Central memory CD8-positive, alpha-beta T cell (primary cell): ENCODE measurements around the gene RORC.
"Not testable (repeated sequence)": the region's sequence is repeated elsewhere in the genome, so short reads cannot be mapped to it uniquely, and the experiment has no call there.

Source experiments
- ATAC-seq: fragments of 150-1000 bp; cut with Tn5 transposase; replicated peaks from 2 replicates; pipeline ENCODE4 v1.10.0; 2022; ENCODE audit warnings: mild to moderate bottlenecking, moderate FRiP score, moderate number of reproducible peaks; ENCODE audit not compliant: poor library complexity, severe bottlenecking; ENCODE audit errors: extremely low read depth
- DNase-seq, 2 donors: peaks; one replicate each; pipeline ENCODE4 v3.0.0; 2021; ENCODE audit warnings: low spot score in 2 of 2
- H3K27ac Mint-ChIP-seq: one replicate; pipeline ENCODE4 v1.8.0; 2022; ENCODE audit warnings: low read depth, mild to moderate bottlenecking, moderate library complexity, mixed read lengths
- H3K27me3 Mint-ChIP-seq: one replicate; pipeline ENCODE4 v1.8.0; 2022; ENCODE audit warnings: mixed read lengths
- H3K36me3 Mint-ChIP-seq: one replicate; pipeline ENCODE4 v1.8.0; 2022; ENCODE audit warnings: mild to moderate bottlenecking, moderate library complexity, mixed read lengths; ENCODE audit not compliant: insufficient read depth
- H3K4me1 Mint-ChIP-seq: one replicate; pipeline ENCODE4 v1.8.0; 2022; ENCODE audit warnings: mixed read lengths
- H3K4me3 Mint-ChIP-seq: one replicate; pipeline ENCODE4 v1.8.0; 2022; ENCODE audit warnings: mild to moderate bottlenecking, moderate library complexity, mixed read lengths
- H3K9me3 Mint-ChIP-seq: one replicate; pipeline ENCODE4 v1.8.0; 2022; ENCODE audit warnings: mixed read lengths

The RORC gene

GRCh38 chr1:151787689-151788088, 43.9 kb downstream of the RORC start:
- no peak overlapping the region for H3K27ac Mint-ChIP-seq
- DNase-seq (no peak), ATAC-seq (no peak)
- no peak overlapping the region for H3K4me3 Mint-ChIP-seq
- H3K27me3 Mint-ChIP-seq = no peaks in the 10 kb centered on the region
- H3K9me3 Mint-ChIP-seq = no peaks in the 10 kb centered on the region
- H3K36me3 Mint-ChIP-seq = peaks cover 12% of the 10 kb centered on the region
- peaks cover 31% of the 10 kb centered on the region for H3K4me1 Mint-ChIP-seq

GRCh38 chr1:151783796-151784195, 47.8 kb downstream of the RORC start:
- ATAC-seq = no peak
- H3K4me3 Mint-ChIP-seq = no peak overlapping the region
- no peak for DNase-seq
- no peaks in the 10 kb centered on the region for H3K9me3 Mint-ChIP-seq
- H3K4me1 Mint-ChIP-seq = peaks cover 3% of the 10 kb centered on the region
- no peaks in the 10 kb centered on the region for H3K27me3 Mint-ChIP-seq
- H3K36me3 Mint-ChIP-seq = peaks cover 20% of the 10 kb centered on the region
- H3K27ac Mint-ChIP-seq = no peak overlapping the region

GRCh38 chr1:151782741-151783140, 48.9 kb downstream of the RORC start:
- Mint-ChIP-seq H3K27me3 (no peaks in the 10 kb centered on the region), H3K9me3 (no peaks in the 10 kb centered on the region), H3K4me3 (no peak overlapping the region), H3K27ac (no peak overlapping the region), H3K4me1 (no peaks in the 10 kb centered on the region), H3K36me3 (peaks cover 26% of the 10 kb centered on the region)
- DNase-seq (no peak), ATAC-seq (no peak)

GRCh38 chr1:151782026-151782425, 49.6 kb downstream of the RORC start:
- not testable (repeated sequence) for H3K9me3 Mint-ChIP-seq, H3K27ac Mint-ChIP-seq, H3K4me1 Mint-ChIP-seq, ATAC-seq, H3K27me3 Mint-ChIP-seq, DNase-seq, H3K4me3 Mint-ChIP-seq
- peaks cover 28% of the 10 kb centered on the region for H3K36me3 Mint-ChIP-seq

GRCh38 chr1:151780736-151781135, 50.9 kb downstream of the RORC start:
- not testable (repeated sequence) for H3K4me1 Mint-ChIP-seq, H3K27ac Mint-ChIP-seq, H3K27me3 Mint-ChIP-seq, ATAC-seq, H3K4me3 Mint-ChIP-seq, DNase-seq, H3K9me3 Mint-ChIP-seq
- peaks cover 31% of the 10 kb centered on the region for H3K36me3 Mint-ChIP-seq

- no peak for ATAC-seq
- H3K27me3 Mint-ChIP-seq = no peaks in the 10 kb centered on the region
- no peak overlapping the region for H3K27ac Mint-ChIP-seq
- no peak overlapping the region for H3K4me3 Mint-ChIP-seq
- DNase-seq = no peak
- peaks cover 39% of the 10 kb centered on the region for H3K36me3 Mint-ChIP-seq
- H3K9me3 Mint-ChIP-seq = no peaks in the 10 kb centered on the region
- no peaks in the 10 kb centered on the region for H3K4me1 Mint-ChIP-seq
Measured at GRCh38 chr1:151779852-151780251, 51.8 kb downstream of the RORC start.

GRCh38 chr1:151777317-151777716, 54.3 kb downstream of the RORC start:
- ATAC-seq = no peak
- Mint-ChIP-seq H3K4me3 (no peak overlapping the region), H3K27me3 (no peaks in the 10 kb centered on the region), H3K27ac (no peak overlapping the region), H3K4me1 (no peaks in the 10 kb centered on the region), H3K36me3 (peaks cover 42% of the 10 kb centered on the region), H3K9me3 (no peaks in the 10 kb centered on the region)
- no peak for DNase-seq

GRCh38 chr1:151776665-151777062, 54.9 kb downstream of the RORC start:
- no peaks in the 10 kb centered on the region for H3K4me1 Mint-ChIP-seq
- no peak overlapping the region for H3K4me3 Mint-ChIP-seq
- ATAC-seq (no peak), DNase-seq (no peak)
- peaks cover 41% of the 10 kb centered on the region for H3K36me3 Mint-ChIP-seq
- H3K27ac Mint-ChIP-seq = no peak overlapping the region
- H3K9me3 Mint-ChIP-seq = no peaks in the 10 kb centered on the region
- H3K27me3 Mint-ChIP-seq = no peaks in the 10 kb centered on the region

- no peaks in the 10 kb centered on the region for H3K27me3 Mint-ChIP-seq
Measured at GRCh38 chr1:151775894-151776664, 55.5 kb downstream of the RORC start.

GRCh38 chr1:151774256-151774922, 57.2 kb downstream of the RORC start:
- ATAC-seq (no peak), DNase-seq (no peak)
- Mint-ChIP-seq H3K36me3 (peaks cover 27% of the 10 kb centered on the region), H3K27ac (no peak overlapping the region), H3K27me3 (no peaks in the 10 kb centered on the region), H3K4me3 (no peak overlapping the region), H3K4me1 (no peaks in the 10 kb centered on the region), H3K9me3 (no peaks in the 10 kb centered on the region)

More at GRCh38 chr1:151775894-151776664, 55.5 kb downstream of the RORC start:
- DNase-seq (no peak), ATAC-seq (no peak)
- H3K36me3 Mint-ChIP-seq = peaks cover 37% of the 10 kb centered on the region
- H3K9me3 Mint-ChIP-seq = no peaks in the 10 kb centered on the region
- H3K4me1 Mint-ChIP-seq = no peaks in the 10 kb centered on the region
- H3K27ac Mint-ChIP-seq = no peak overlapping the region
- H3K4me3 Mint-ChIP-seq = no peak overlapping the region

GRCh38 chr1:151773702-151774101, 57.9 kb downstream of the RORC start:
- no peak overlapping the region for H3K4me3 Mint-ChIP-seq
- H3K27me3 Mint-ChIP-seq = no peaks in the 10 kb centered on the region
- ATAC-seq (no peak), DNase-seq (no peak)
- no peaks in the 10 kb centered on the region for H3K9me3 Mint-ChIP-seq
- no peaks in the 10 kb centered on the region for H3K4me1 Mint-ChIP-seq
- no peak overlapping the region for H3K27ac Mint-ChIP-seq
- H3K36me3 Mint-ChIP-seq = peaks cover 21% of the 10 kb centered on the region

GRCh38 chr1:151769270-151769669, 62.3 kb downstream of the RORC start:
- not testable (repeated sequence) for H3K27me3 Mint-ChIP-seq, H3K9me3 Mint-ChIP-seq

More at GRCh38 chr1:151769270-151769669, 62.3 kb downstream of the RORC start:
- ATAC-seq, H3K4me3 Mint-ChIP-seq, H3K4me1 Mint-ChIP-seq, H3K27ac Mint-ChIP-seq, H3K36me3 Mint-ChIP-seq, DNase-seq: not testable (repeated sequence)
